Cerebellar nuclear complex (tissue), 1 donor: ENCODE data around the gene DEAF1.
"Not testable (repeated sequence)": the region's sequence is repeated elsewhere in the genome, so short reads cannot be mapped to it uniquely, and the experiment has no call there.

Experiments used
- DNase-seq, 2 experiments: peaks; one replicate each; lab custom pipeline; 2025; lab: John Stamatoyannopoulos, UW

Gene DEAF1

DNA sequence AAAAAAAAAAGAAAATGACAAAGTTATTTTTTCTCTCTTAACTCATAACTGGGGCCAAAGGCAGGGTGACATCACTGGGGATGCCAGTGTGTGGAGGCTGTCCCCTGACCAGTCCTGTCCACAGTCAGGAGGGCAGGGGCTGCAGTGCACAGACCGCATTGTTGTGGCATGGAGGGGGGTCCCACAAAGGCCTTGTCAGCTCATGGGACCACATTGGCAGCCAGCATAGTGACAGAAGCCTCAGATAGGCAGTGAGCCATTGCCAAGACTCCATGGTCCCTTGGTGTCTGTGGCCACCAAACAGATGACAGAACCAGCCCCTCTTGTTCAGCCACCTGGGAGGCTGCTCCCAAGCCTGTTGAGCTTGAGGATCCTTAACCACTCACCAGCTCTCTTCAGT, 4.7 kb upstream of the DEAF1 start:
- no peak for DNase-seq

DNA sequence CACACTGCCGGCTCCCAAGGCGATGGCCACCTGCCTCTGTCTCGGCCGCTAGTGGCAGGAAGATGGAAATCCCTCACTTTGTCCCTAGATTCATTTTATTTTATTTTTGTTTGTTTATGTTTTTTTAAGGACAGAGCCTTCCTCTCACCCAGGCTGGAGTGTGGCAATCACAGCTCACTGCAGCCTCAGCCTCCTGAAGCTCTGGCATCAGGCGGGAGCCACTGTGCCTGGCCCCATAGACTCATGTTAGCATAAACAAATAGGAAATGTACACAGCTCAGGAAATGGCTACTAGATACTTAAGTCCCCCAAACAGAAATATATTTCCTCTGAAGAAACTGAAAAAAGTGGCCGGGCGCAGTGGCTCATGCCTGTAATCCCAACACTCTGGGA, 4.1 kb upstream of the DEAF1 start:
- no peak for DNase-seq

DNA sequence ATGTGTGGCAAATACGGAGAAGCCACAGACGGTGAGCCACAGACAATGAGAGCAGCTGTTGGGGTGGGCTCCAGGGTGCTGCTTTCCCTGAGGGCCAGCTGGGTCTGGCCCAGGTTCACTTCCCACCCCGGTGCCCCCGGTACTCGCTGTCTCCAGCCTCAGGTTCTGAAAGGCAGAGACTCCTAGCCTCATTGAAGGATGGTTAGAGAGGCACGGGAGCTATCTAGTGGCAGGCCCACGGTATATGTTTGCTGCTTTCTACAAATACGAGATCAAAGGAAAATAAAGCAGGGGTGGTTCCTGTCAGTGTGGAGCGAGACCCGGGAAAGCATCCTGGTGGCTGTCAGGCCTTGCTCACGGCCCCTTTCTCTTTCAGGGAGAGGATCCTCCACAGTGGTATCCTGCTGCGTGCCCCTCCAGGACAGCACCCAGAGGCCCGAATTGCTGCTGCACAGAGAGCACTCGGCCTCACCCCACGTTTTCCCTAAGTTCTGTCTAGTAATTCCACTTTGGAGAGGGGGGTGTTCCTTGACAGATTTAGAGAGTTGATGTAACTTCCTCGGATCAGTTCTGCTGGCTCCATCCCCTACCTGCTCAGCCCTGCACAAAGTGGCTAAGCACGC, 3.6 kb upstream of the DEAF1 start:
- DNase-seq: no peak

DNA sequence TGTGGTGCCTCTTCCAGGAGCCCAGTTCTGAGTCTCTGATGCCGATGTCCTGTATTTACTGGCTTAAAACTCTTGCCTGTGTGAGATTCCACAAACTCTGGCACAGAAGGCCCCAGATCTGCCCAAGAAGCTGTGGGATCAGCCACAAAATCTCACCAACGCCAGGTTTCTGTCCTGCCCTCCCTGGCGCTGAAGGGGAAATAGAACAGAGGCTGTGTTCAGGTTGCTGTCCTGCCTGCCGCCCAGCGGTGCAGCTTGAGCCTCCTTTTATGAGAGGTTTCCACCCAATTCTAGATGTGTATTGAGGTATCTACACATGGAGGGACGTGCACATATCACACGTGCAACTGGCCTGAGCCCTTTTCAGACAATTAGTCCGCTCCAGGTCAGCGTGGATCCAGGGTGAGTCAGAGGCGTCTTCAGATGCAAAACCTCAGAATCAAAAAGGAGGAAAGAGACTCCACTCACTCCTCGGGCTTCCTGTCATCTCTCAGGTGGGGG, 2.8 kb upstream of the DEAF1 start:
- peak in 1 of 2 experiments; percentile 28 for DNase-seq

DNA sequence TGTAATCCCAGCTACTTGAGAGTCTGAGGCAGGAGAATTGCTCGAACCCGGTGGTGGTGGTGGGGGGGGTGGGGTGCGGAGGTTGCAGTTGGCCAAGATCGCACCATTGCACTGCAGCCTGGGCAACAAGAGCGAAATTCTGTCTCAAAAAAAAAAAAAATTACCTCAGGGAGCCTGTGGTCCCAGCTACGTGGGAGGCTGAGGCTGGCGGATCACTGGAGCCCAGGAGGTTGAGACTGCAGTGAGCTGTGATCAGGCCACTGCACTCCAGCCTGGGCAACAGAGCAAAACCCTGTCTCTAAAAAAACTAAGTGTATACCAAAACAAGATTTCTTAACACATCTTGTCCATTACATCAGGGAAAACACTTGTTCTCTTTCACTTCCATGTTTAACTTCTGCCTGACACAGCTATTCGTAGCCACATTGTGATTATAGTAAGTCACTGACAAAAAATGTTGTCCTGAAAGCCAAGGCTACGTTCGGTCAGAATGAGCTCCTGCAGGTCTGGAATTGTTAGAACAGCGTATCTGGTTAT, 2.0 kb upstream of the DEAF1 start:
- no peak for DNase-seq

DNA sequence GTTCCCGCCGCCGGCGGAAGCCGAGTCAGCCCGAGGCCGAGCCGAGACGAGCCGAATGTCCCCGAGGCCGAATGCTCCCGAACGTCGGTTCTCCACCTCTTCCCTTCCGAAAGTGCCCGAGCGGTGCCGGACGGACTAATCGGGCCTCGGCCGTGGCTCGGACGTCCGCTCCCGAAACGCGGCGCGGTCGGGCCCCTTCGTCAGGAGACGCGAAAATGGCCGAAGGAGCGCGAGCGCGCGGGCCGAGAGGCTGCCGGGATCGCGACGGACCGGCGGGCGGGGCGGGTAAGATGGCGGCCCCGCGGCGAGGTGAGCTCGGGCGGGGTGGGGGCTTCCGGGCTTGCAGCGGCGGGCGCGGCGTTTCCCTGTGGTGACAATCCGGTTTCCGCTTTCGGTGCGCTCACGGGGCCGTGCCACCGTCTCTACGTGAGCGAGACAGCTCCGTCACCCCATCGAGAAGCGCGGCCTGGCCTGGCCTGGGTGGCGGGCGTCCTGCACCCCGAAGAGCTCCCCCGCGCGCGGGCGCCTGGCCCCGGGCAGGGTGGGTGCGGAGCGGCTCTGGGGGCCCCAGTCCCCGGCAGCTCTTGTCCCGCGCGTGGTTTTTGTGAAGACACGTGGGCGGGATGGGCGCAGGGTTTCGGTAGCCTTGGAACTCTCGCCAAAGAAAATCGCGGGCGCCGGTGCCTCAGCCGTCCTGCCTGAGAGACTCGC, 671 bp upstream of the DEAF1 start, which contains the start of gene TMEM80:
TMEM80 (plus strand) TSS at position 279 of the 711 bp plus-strand sequence; CDS start at position 291, 12 bp downstream.
- peak; percentile 64 to 89 for DNase-seq

DNA sequence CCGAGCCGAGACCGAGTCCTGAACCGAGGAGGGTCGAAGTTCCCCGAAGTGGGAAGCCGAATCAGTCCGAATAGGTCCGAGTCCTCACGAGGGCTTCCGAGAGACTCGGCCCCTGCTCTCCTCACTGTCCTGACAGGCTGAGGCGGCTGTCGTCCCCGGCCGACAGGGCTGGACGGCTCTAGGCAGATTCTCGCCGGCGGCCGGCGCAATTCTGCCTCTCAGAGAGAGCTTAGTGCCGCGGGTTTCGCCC, 191 bp upstream of the DEAF1 start:
- no peak for DNase-seq

DNA sequence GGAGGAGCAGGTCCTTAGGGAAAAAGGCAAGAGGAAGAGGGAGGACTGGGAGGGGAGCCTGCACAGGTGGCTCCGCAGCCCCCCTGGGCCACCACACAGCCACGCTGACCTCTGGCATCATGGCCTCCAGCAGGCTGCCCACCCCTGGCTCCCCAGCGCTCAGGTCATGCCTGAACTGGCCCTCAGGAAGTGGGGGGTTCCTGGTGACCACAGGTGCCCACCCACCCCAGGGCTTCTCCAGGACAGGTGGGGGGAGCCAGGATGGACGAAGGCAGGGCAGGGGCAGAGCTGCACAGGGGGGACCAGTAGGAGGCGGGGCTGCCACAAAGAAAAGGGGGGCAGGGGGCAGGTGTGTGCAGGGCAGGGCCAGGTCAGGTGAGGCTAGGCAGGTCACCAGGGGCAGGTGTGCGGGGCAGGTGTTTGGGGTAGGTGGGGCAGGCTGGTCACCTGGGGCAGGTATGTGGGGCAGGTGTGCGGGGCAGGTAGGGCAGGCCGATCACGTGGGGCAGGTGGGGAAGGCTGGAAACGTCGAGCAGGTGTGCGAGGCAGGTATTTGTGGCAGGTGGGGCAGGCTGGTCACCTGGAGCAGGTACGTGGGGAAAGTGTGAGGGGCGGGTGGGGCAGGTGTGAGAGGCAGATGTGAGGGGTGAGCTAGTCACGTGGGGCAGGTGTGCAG, 997 bp downstream of the DEAF1 start:
- DNase-seq: no peak

DNA sequence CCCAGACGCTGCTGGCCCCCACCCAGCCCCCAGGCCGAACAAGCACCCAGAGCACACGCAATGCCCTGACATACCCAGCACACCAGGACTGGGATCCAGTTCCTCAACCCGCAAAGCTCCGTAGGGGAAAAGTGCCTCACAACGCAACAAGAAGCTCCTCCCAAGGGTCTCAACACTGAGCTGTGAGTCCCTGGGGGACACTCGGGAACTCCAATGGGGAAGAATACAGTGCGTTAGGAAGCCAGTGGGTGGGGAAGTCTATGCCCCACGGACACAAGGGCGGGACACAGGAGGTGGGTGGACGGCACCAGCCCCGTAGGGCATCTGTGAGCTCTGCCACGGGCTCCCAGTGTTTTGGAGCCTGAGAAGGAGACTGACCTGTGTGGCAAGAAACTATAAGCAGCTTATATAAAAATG, 1.6 kb downstream of the DEAF1 start:
- no peak for DNase-seq

DNA sequence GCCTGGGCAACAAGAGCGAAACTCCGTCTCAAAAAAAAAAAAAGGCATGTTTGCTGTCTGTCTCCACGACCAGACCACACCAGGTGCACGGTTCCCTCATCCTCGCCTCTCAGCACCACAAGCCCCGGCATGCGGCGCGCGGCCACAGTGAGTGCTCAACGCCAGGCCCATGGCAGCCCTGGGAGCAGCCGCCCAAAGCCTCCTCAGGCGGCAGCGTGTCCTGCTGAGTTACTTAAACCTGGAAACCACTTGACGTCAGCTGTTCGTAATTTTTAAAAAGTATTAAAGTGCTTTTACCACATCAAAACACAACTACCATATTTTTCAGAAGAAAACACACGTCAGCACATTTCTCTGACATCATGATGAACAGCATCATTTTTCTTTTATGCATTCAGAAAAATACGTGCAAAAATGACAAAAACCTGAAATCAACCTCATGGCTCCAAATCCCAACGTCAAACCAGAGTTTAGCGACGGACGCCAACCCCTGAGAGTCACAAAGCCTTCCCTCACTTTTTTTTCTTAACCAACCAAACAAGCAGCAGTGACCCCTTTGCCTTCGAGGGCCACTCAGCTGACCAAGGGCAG, 2.1 kb downstream of the DEAF1 start:
- no peak for DNase-seq

DNA sequence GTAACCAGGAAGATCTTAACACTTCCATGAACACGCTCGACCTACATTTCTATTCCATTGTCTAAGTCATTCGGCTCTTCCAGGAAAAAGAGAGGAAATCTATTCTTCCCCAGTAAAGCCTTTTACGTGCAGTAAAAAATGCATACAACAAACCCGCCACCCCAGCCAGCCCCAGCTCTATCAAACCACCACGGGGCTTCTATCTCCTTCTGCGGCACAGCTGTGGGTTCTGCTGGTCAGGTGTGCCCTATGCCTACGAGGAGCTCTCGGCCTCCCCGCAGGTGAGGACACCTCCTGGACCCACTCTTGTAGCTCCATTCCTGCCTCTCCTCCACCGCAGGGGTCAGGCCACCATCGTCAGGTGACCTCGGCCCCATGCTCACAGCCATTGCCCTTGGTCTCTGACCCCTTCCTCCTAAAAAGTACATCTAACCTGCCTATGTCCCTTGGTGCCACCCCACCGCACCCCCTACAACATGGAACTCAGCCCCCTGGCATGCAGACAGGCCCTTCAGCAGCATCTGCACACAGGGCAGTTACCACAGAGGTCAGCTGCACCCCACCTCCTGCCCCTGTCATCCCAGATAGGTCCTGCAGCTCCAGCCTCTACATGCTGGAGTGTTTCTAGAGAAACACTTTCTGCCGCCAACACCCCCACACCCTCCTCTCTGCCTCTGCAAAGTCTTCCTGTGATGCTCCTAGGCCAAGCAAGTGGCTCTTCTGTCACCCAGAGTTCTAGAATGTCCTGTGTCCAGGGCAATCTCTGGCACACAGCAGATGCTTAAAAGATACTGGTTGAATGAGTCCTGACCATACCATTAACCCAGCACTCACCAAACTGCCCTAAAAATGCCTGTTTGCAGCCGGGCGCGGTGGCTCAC, 3.1 kb downstream of the DEAF1 start:
- DNase-seq: no peak

DNA sequence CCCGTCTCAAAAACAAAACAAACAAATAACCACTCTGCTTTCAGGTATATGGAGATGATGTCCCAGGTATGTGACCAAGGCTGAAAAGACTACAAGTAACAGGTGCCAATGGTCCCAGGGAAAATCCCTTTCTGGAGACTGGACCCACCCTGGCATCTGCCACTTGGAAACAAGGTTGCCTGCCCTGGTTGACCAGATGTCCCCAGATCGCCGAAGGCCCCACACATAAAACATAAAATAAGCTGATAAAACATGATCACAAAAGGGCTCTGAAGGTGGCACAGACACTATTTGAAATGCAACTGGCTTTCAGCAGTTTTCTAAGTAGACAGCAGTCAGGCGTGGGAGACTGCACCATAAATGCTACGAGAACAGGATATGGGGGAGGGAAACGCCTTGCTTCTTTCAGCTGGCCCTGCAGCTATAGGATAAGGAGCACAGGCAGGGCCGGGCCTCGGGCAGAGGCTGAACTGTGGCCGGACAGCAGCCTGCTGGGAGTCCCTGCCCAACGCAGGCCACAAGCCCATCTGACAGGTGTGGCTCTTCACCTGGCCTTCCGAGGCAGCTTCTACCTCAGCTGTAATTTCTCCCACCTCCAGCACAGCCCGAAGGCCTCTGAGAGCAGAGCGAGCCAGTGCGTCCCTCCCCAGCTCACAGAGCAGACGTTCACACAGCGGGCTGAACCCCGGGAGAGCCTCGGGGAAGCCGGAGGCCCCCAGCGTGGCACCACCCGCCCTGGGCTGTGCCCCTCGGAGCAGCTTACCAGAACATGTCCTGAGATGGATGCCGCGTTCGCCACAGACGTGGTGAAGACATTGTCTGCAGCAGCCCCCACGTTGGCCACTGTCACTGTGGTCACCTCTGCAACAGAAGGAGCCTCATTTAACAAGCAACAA, 4.0 kb downstream of the DEAF1 start:
- no peak for DNase-seq

DNA sequence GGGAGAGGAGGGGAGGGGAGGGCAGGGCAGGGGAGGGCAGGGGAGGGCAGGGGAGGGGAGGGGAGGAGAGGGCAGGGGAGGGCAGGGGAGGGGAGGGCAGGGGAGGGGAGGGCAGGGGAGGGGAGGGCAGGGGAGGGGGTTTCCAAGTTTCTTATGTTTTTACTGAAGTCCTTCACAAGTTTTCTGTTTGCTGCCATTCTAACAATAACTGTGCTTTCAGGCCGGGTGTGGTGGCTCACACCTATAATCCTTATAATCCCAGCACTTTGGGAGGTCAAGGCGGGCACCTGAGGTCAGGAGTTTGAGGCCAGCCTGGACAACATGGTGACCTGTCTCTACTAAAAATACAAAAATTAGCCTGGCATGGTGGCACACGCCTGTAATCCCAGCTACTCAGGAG, 4.8 kb downstream of the DEAF1 start:
- not testable (repeated sequence) for DNase-seq

DNA sequence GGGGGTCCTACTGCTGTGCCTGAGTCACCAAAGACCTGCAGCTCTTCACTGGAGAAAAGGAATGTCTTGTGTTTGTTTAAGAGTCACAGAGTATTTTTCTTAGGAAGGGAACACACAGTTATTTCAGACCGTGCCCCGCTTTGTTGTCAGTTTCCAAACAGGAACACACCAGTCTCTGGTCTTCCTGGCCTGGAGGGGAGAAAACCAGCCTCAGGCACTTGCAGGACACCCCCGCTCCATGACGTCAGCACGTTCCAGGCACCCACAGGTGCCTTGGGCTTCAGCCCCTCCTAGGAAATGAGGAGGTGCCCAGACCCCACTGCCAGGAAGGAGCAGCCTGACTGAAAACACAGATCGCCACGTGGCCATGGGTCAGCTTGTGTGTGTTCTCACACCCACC, 5.4 kb downstream of the DEAF1 start:
- DNase-seq: no peak

DNA sequence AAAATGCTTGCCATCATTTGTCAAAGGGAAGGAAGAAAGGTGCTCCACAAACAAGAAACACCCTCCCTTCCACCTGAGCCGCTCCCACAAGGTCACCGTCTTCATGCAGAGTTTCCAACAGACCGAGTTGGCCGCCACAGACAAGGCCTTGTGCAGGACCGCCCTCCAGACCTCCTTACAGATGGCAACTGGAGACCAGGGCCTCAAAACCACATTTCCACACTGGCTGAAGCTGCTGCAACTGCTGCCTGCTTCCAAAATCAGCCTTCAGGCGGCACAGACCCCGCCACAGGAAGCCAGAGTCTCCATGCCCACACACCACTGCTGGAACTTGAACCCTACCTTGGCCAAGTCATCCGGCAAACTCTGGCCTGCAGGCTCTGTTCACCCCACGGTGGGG, 6.3 kb downstream of the DEAF1 start:
- no peak for DNase-seq

DNA sequence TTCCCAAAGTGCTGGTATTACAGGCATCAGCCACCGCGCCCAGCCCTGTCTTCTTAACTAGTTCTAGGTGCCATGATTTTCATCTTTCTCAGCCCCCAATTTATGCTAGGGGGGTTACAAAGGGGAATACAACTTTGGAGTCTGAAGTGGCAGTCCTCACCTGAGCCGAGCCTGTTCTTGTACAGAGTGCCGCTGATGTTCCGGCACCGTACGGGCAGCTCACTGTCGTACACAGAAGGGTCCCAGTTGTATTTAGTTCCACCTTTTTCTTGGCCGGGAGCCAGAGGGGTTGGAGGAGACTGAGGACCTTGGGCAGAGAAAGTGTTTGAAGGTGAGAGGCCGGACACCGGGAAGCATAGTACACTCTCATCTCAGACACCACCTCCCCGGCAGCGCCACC, 7.3 kb downstream of the DEAF1 start:
- DNase-seq: no peak

DNA sequence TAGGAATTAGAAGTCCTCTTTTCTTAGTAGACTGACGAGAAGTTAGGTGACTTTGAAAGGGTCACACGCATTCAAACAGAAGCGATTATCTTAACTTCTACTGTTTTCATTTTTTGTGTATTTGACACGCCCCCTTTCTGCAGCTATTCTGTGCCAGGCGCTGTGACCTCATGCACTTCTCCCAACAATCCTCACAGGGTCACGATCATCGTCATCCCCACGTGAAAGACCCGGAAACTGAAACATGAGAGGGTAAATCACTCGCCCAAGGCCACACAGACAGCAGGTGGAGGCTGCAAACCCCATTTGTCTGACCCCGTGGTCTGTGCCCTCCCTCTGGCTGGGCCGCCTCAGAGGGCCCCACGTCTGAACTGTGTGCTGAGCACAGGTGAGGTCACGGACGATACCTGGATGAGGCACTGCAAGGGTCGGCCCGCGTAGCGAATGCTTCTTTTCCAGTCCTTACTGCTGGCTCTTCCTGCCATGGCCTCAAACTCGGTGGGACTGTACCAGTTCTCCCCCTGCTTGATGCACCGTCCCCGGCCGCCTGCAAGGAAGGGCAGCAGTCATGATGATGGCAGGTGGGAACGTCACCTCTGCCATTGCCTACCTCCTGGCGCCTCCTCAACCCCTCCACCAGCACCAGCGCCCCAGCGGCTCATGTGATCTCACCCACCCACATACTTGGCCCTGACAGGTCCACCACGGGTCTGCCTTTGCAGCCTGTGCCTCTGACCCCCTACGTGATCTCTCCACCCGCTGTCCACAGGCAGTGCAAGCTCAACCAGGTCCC, 8.4 kb downstream of the DEAF1 start:
- DNase-seq: no peak

DNA sequence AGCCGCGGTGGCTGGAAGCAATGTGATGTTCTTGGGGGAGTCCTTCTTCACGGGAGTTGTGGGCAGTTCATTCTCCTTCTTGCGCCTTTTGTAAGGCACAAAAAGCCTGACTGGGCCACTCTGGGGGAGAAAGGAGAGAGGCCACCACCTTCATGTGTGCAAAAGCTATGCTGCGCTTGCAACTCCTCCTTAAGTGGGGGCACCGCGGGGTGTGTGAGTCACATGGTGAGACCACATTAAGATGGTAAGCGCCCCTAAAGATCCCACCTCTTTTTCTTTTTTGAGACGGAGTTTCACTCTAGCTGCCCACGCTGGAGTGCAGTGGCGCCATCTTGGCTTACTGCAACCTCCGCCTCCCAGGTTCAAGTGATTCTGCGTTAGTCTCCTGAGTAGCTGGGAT, 14.1 kb downstream of the DEAF1 start:
- DNase-seq: no peak

DNA sequence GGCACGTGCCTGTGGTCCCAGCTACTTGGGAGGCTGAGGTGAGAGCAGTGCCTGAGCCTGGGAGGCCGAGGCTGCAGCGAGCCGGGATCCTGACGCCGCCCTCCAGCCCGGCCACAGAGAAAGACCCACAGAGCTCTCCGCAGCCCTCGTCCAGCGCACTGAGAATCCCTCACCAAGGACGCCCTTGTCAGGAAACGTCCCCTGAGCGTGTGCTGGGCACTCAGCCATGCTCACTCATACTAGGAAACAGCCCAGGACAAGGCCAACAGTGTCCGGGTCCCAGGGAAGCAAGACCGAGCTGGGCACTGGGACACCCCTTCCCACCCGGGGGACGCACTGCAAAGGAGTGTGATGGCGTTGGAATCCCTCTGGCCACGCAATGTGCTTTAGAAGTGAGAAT, 14.5 kb downstream of the DEAF1 start:
- DNase-seq: no peak
